Hematopoietic multipotent progenitor cell treated with erythropoietin and hydrocortisone succinate and interleukin-3 and kit ligand, for 15 days (in vitro differentiated cells): ENCODE measurements around the gene ORAI2.
"Not testable (repeated sequence)": the region's sequence is repeated elsewhere in the genome, so short reads cannot be mapped to it uniquely, and the experiment has no call there.

Source experiments
- DNase-seq: peaks from one replicate; pipeline ENCODE4 v3.0.0-alpha.2; 2015; ENCODE audit warnings: low spot score

Gene ORAI2

GRCh38 chr7:102433219-102434038 lies at the start of gene ORAI2:
Gene ORAI2, plus strand, starts transcription at chr7:102433575. Its CDS starts 5,382 bp downstream, at chr7:102438957.
- DNase-seq, result peak; percentile 45

- DNase-seq, result no peak
Measured at GRCh38 chr7:102387064-102387463, 46.3 kb upstream of the ORAI2 start.

- no peak for DNase-seq
Measured at GRCh38 chr7:102389810-102390209, 43.6 kb upstream of the ORAI2 start.

GRCh38 chr7:102390697-102391484 lies 42.5 kb upstream of the ORAI2 start:
- DNase-seq, result peak; percentile 75

- no peak for DNase-seq
Measured at GRCh38 chr7:102392330-102392729, 41.0 kb upstream of the ORAI2 start.

- DNase-seq, result no peak
Measured at GRCh38 chr7:102393467-102393866, 39.9 kb upstream of the ORAI2 start.

GRCh38 chr7:102395592-102395872 lies 37.8 kb upstream of the ORAI2 start:
- no peak for DNase-seq

GRCh38 chr7:102395873-102396709 lies 37.3 kb upstream of the ORAI2 start, which contains the start of gene PRKRIP1:
Gene PRKRIP1, plus strand, starts transcription at chr7:102396363. Its CDS starts 49 bp downstream, at chr7:102396412.
- peak; percentile 86 for DNase-seq

GRCh38 chr7:102396710-102397019 lies 36.7 kb upstream of the ORAI2 start:
- DNase-seq, result no peak

- DNase-seq, result no peak
Measured at GRCh38 chr7:102398543-102398942, 34.8 kb upstream of the ORAI2 start.

GRCh38 chr7:102400360-102400759 lies 33.0 kb upstream of the ORAI2 start:
- DNase-seq, result no peak

- DNase-seq, result no peak
Measured at GRCh38 chr7:102403563-102403962, 29.8 kb upstream of the ORAI2 start.

- peak; percentile 65 for DNase-seq
Measured at GRCh38 chr7:102404005-102404861, 29.1 kb upstream of the ORAI2 start.

GRCh38 chr7:102404862-102405188 lies 28.6 kb upstream of the ORAI2 start:
- DNase-seq, result not testable (repeated sequence)

GRCh38 chr7:102407910-102408309 lies 25.5 kb upstream of the ORAI2 start:
- DNase-seq, result no peak

- not testable (repeated sequence) for DNase-seq
Measured at GRCh38 chr7:102408530-102408929, 24.8 kb upstream of the ORAI2 start.

- no peak for DNase-seq
Measured at GRCh38 chr7:102409340-102409739, 24.0 kb upstream of the ORAI2 start.

- DNase-seq, result no peak
Measured at GRCh38 chr7:102410123-102410522, 23.3 kb upstream of the ORAI2 start.

- no peak for DNase-seq
Measured at GRCh38 chr7:102410918-102411317, 22.5 kb upstream of the ORAI2 start.

GRCh38 chr7:102412548-102412947 lies 20.8 kb upstream of the ORAI2 start:
- peak; percentile 36 for DNase-seq

- DNase-seq, result no peak
Measured at GRCh38 chr7:102413091-102413490, 20.3 kb upstream of the ORAI2 start.

GRCh38 chr7:102413611-102414010 lies 19.8 kb upstream of the ORAI2 start:
- no peak for DNase-seq
